Neuron (in vitro differentiated cells): ENCODE results near the gene DPYSL3.

Experiments used
- H2AFZ ChIP-seq: one replicate; pipeline ENCODE4 v1.6.1; 2013; ENCODE audit warnings: low read depth, mild to moderate bottlenecking, inconsistent platforms, low read length, moderate library complexity
- H3K27me3 ChIP-seq: one replicate; pipeline ENCODE4 v1.6.1; 2013; ENCODE audit warnings: low read length; ENCODE audit not compliant: insufficient read depth
- H3K36me3 ChIP-seq: one replicate; pipeline ENCODE4 v1.6.1; 2013; ENCODE audit warnings: low read length; ENCODE audit not compliant: insufficient read depth
- H3K4me1 ChIP-seq: one replicate; pipeline ENCODE4 v1.6.1; 2013; ENCODE audit warnings: low read length; ENCODE audit not compliant: insufficient read depth
- H3K4me3 ChIP-seq: 2 replicates; pipeline ENCODE4 v1.5.1; 2013; ENCODE audit warnings: mild to moderate bottlenecking, low read length, moderate library complexity
- H3K9me3 ChIP-seq: one replicate; pipeline ENCODE4 v1.6.1; 2013; ENCODE audit warnings: low read length

The DPYSL3 gene

GRCh38 chr5:147455822-147456450, 53.9 kb downstream of the DPYSL3 start:
- Histone ChIP-seq H3K9me3 (no peaks in the 10 kb centered on the region), H3K4me3 (no peak overlapping the region), H3K4me1 (peaks cover 32% of the 10 kb centered on the region), H3K36me3 (no peaks in the 10 kb centered on the region), H3K27me3 (no peaks in the 10 kb centered on the region), H2AFZ (no peak overlapping the region)

- Histone ChIP-seq H3K4me3 (peak overlapping the region; percentile 78), H3K27me3 (no peaks in the 10 kb centered on the region), H3K4me1 (peaks cover 35% of the 10 kb centered on the region), H3K9me3 (no peaks in the 10 kb centered on the region), H3K36me3 (peaks cover 2% of the 10 kb centered on the region), H2AFZ (no peak overlapping the region)
Measured at GRCh38 chr5:147454996-147455677, 54.7 kb downstream of the DPYSL3 start.

- Histone ChIP-seq H3K27me3 (no peaks in the 10 kb centered on the region), H3K36me3 (peaks cover 2% of the 10 kb centered on the region), H2AFZ (peak overlapping the region; percentile 77), H3K4me1 (peaks cover 35% of the 10 kb centered on the region), H3K4me3 (peak overlapping the region; percentile 78), H3K9me3 (no peaks in the 10 kb centered on the region)
Measured at GRCh38 chr5:147453875-147454814, 55.7 kb downstream of the DPYSL3 start.

GRCh38 chr5:147452165-147452811, 57.6 kb downstream of the DPYSL3 start:
- no peaks in the 10 kb centered on the region for H3K9me3 ChIP-seq
- peaks cover 35% of the 10 kb centered on the region for H3K4me1 ChIP-seq
- H2AFZ ChIP-seq = no peak overlapping the region
- H3K36me3 ChIP-seq = peaks cover 5% of the 10 kb centered on the region
- H3K27me3 ChIP-seq = no peaks in the 10 kb centered on the region
- peak overlapping the region; percentile 78 for H3K4me3 ChIP-seq

- Histone ChIP-seq H3K4me1 (peaks cover 33% of the 10 kb centered on the region), H3K9me3 (peaks cover 4% of the 10 kb centered on the region), H2AFZ (no peak overlapping the region), H3K27me3 (no peaks in the 10 kb centered on the region), H3K36me3 (peaks cover 15% of the 10 kb centered on the region), H3K4me3 (peak overlapping the region; percentile 78)
Measured at GRCh38 chr5:147451193-147451592, 58.7 kb downstream of the DPYSL3 start.

GRCh38 chr5:147450606-147451005, 59.3 kb downstream of the DPYSL3 start:
- Histone ChIP-seq H2AFZ (no peak overlapping the region), H3K4me3 (peak overlapping the region; percentile 78), H3K36me3 (peaks cover 20% of the 10 kb centered on the region), H3K9me3 (peaks cover 4% of the 10 kb centered on the region), H3K27me3 (no peaks in the 10 kb centered on the region), H3K4me1 (peaks cover 27% of the 10 kb centered on the region)

- no peak overlapping the region for H2AFZ ChIP-seq
- H3K9me3 ChIP-seq = peaks cover 6% of the 10 kb centered on the region
- H3K27me3 ChIP-seq = no peaks in the 10 kb centered on the region
- no peak overlapping the region for H3K4me3 ChIP-seq
- peaks cover 35% of the 10 kb centered on the region for H3K36me3 ChIP-seq
- H3K4me1 ChIP-seq = peaks cover 18% of the 10 kb centered on the region
Measured at GRCh38 chr5:147448766-147449165, 61.1 kb downstream of the DPYSL3 start.

- Histone ChIP-seq H3K4me1 (peaks cover 12% of the 10 kb centered on the region), H3K9me3 (peaks cover 12% of the 10 kb centered on the region), H3K27me3 (no peaks in the 10 kb centered on the region), H3K36me3 (peaks cover 54% of the 10 kb centered on the region), H2AFZ (no peak overlapping the region), H3K4me3 (no peak overlapping the region)
Measured at GRCh38 chr5:147446523-147446922, 63.3 kb downstream of the DPYSL3 start.

GRCh38 chr5:147445917-147446316, 64.0 kb downstream of the DPYSL3 start:
- peaks cover 12% of the 10 kb centered on the region for H3K9me3 ChIP-seq
- no peak overlapping the region for H3K4me3 ChIP-seq
- peaks cover 58% of the 10 kb centered on the region for H3K36me3 ChIP-seq
- peaks cover 7% of the 10 kb centered on the region for H3K4me1 ChIP-seq
- H2AFZ ChIP-seq = no peak overlapping the region
- H3K27me3 ChIP-seq = no peaks in the 10 kb centered on the region

- peaks cover 4% of the 10 kb centered on the region for H3K4me1 ChIP-seq
- no peak overlapping the region for H2AFZ ChIP-seq
- H3K36me3 ChIP-seq = peaks cover 62% of the 10 kb centered on the region
- peaks cover 12% of the 10 kb centered on the region for H3K9me3 ChIP-seq
- no peak overlapping the region for H3K4me3 ChIP-seq
- no peaks in the 10 kb centered on the region for H3K27me3 ChIP-seq
Measured at GRCh38 chr5:147445090-147445489, 64.8 kb downstream of the DPYSL3 start.

GRCh38 chr5:147442224-147442623, 67.6 kb downstream of the DPYSL3 start:
- H3K36me3 ChIP-seq = peaks cover 64% of the 10 kb centered on the region

GRCh38 chr5:147441191-147441695, 68.6 kb downstream of the DPYSL3 start:
- Histone ChIP-seq H3K4me1 (peaks cover 30% of the 10 kb centered on the region), H3K36me3 (peaks cover 55% of the 10 kb centered on the region), H3K4me3 (no peak overlapping the region)

More at GRCh38 chr5:147442224-147442623, 67.6 kb downstream of the DPYSL3 start:
- Histone ChIP-seq H2AFZ (no peak overlapping the region), H3K4me1 (peaks cover 20% of the 10 kb centered on the region), H3K9me3 (peaks cover 12% of the 10 kb centered on the region), H3K4me3 (no peak overlapping the region), H3K27me3 (no peaks in the 10 kb centered on the region)

More at GRCh38 chr5:147441191-147441695, 68.6 kb downstream of the DPYSL3 start:
- H3K9me3 ChIP-seq = peaks cover 8% of the 10 kb centered on the region
- no peaks in the 10 kb centered on the region for H3K27me3 ChIP-seq
- H2AFZ ChIP-seq = no peak overlapping the region
